Hematopoietic multipotent progenitor cell treated with erythropoietin and hydrocortisone succinate and interleukin-3 and kit ligand, for 6 days (in vitro differentiated cells): ENCODE data around the gene CDH23.

ENCODE experiments used
- DNase-seq: peaks from one replicate; pipeline ENCODE4 v3.0.0-alpha.2; 2015

CDH23 gene

GRCh38 chr10:71492872-71493271 is 96.2 kb downstream of the CDH23 start:
- DNase-seq: no peak

- DNase-seq: no peak
Measured at GRCh38 chr10:71493741-71494140, 97.0 kb downstream of the CDH23 start.

GRCh38 chr10:71494476-71494875 is 97.8 kb downstream of the CDH23 start:
- DNase-seq: no peak

GRCh38 chr10:71494980-71495381 is 98.3 kb downstream of the CDH23 start:
- no peak for DNase-seq

- DNase-seq: no peak
Measured at GRCh38 chr10:71496927-71497762, 100.4 kb downstream of the CDH23 start.

GRCh38 chr10:71497763-71498326 is 101.1 kb downstream of the CDH23 start:
- no peak for DNase-seq

GRCh38 chr10:71501402-71501801 is 104.7 kb downstream of the CDH23 start:
- no peak for DNase-seq

GRCh38 chr10:71502190-71502589 is 105.5 kb downstream of the CDH23 start:
- DNase-seq: no peak

- no peak for DNase-seq
Measured at GRCh38 chr10:71502851-71503250, 106.1 kb downstream of the CDH23 start.

GRCh38 chr10:71504168-71504567 is 107.4 kb downstream of the CDH23 start:
- DNase-seq: no peak

GRCh38 chr10:71504570-71504969 is 107.8 kb downstream of the CDH23 start:
- no peak for DNase-seq

- DNase-seq: no peak
Measured at GRCh38 chr10:71505862-71506261, 109.1 kb downstream of the CDH23 start.

GRCh38 chr10:71509444-71509843 is 112.7 kb downstream of the CDH23 start:
- no peak for DNase-seq

- no peak for DNase-seq
Measured at GRCh38 chr10:71511206-71511605, 114.5 kb downstream of the CDH23 start.

- DNase-seq: no peak
Measured at GRCh38 chr10:71512312-71512711, 115.6 kb downstream of the CDH23 start.

- no peak for DNase-seq
Measured at GRCh38 chr10:71512761-71513539, 116.2 kb downstream of the CDH23 start.

GRCh38 chr10:71513540-71513853 is 116.8 kb downstream of the CDH23 start:
- no peak for DNase-seq

- no peak for DNase-seq
Measured at GRCh38 chr10:71513936-71514335, 117.2 kb downstream of the CDH23 start.

- no peak for DNase-seq
Measured at GRCh38 chr10:71515531-71516172, 118.9 kb downstream of the CDH23 start.

GRCh38 chr10:71516890-71517289 is 120.2 kb downstream of the CDH23 start:
- DNase-seq: no peak

- no peak for DNase-seq
Measured at GRCh38 chr10:71517298-71518169, 120.8 kb downstream of the CDH23 start.

GRCh38 chr10:71520042-71520441 is 123.3 kb downstream of the CDH23 start:
- no peak for DNase-seq
